ENCODE measurements around the gene CPSF4L.

DNA sequence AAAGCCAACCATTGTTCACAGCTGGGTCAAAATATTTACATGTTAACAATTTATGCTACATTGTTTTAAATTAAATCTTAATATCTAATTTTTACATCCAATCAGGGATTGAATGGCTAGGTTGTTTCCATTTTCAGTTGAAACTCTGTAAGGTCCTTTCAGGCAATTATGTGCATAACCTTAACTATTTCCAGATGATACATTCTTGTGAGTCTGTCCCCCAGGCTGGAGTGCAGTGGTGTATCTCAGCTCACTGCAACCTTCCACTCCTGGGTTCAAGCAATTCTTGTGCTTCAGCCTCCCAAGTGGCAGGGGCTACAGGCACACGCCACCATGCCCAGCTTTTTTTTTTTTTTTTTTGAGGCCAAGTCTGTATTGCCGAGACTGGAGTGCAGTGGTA is 39.7 kb upstream of the CPSF4L start:
- TF ChIP-seq EZH2 (IDR thresholded peaks at IDR 0.05; ENCODE audit: borderline replicate concordance, low read depth, low read length, poor library complexity, severe bottlenecking) (no peak), CTCF (conservative IDR thresholded peaks at IDR 0.05; ENCODE audit: low read depth, low read length) (no peak)

Data from A673 (cell line).